ENCODE results near the gene ME3.
"Not testable (repeated sequence)": the region's sequence is repeated elsewhere in the genome, so short reads cannot be mapped to it uniquely, and the experiment has no call there.

ME3 gene

GRCh38 chr11:86427441-86427840 is 245.0 kb downstream of the ME3 start:
- H3K27me3 ChIP-seq (ENCODE audit: insufficient read depth, poor library complexity, severe bottlenecking), result no peaks in the 10 kb centered on the region
- no peak overlapping the region for H3K4me3 ChIP-seq (replicated peaks; ENCODE audit: insufficient read depth, low read length)
- DNase-seq (ENCODE audit: low read depth in 1 of 2, low spot score in 1 of 2), result no peak
- no peak overlapping the region for H3K27ac ChIP-seq (replicated peaks)
- no peak for TF ChIP-seq GABPA (IDR thresholded peaks at IDR 0.05; ENCODE audit: low read depth)
- no peak for TF ChIP-seq SPI1 (IDR thresholded peaks at IDR 0.05; ENCODE audit: borderline replicate concordance, low read depth)
- no peak for TF ChIP-seq REST (IDR thresholded peaks at IDR 0.05; ENCODE audit: insufficient replicate concordance, low read depth)

GRCh38 chr11:86423488-86423887 is 248.9 kb downstream of the ME3 start:
- not testable (repeated sequence) for DNase-seq (ENCODE audit: low read depth in 1 of 2, low spot score in 1 of 2); H3K27ac ChIP-seq (replicated peaks); H3K4me3 ChIP-seq (replicated peaks; ENCODE audit: insufficient read depth, low read length); H3K27me3 ChIP-seq (ENCODE audit: insufficient read depth, poor library complexity, severe bottlenecking)

GRCh38 chr11:86422371-86422770 is 250.0 kb downstream of the ME3 start:
- TF ChIP-seq REST (IDR thresholded peaks at IDR 0.05; ENCODE audit: insufficient replicate concordance, low read depth) (no peak), SPI1 (IDR thresholded peaks at IDR 0.05; ENCODE audit: borderline replicate concordance, low read depth) (no peak), GABPA (IDR thresholded peaks at IDR 0.05; ENCODE audit: low read depth) (no peak), POLR2AphosphoS5 (IDR thresholded peaks at IDR 0.05; ENCODE audit: low read depth) (no peak), CTCF (IDR thresholded peaks at IDR 0.05; ENCODE audit: insufficient read depth, low read length) (no peak)
- Histone ChIP-seq H3K27me3 (ENCODE audit: insufficient read depth, poor library complexity, severe bottlenecking) (no peaks in the 10 kb centered on the region), H3K27ac (replicated peaks) (peak overlapping the region; percentile 81), H3K4me3 (replicated peaks; ENCODE audit: insufficient read depth, low read length) (no peak overlapping the region)
- DNase-seq (ENCODE audit: low read depth in 1 of 2, low spot score in 1 of 2), result peak in 1 of 2 experiments; percentile 18

- DNase-seq (ENCODE audit: low read depth in 1 of 2, low spot score in 1 of 2), result peak in 1 of 2 experiments; percentile 55
- Histone ChIP-seq H3K4me3 (replicated peaks; ENCODE audit: insufficient read depth, low read length) (no peak overlapping the region), H3K27me3 (ENCODE audit: insufficient read depth, poor library complexity, severe bottlenecking) (no peaks in the 10 kb centered on the region), H3K27ac (replicated peaks) (peak overlapping the region; percentile 81)
- TF ChIP-seq SPI1 (IDR thresholded peaks at IDR 0.05; ENCODE audit: borderline replicate concordance, low read depth) (peak; percentile 45; the same call in 1 of the 2 replicates), GABPA (IDR thresholded peaks at IDR 0.05; ENCODE audit: low read depth) (no peak)
Measured at GRCh38 chr11:86421946-86422345, 250.5 kb downstream of the ME3 start.

GRCh38 chr11:86418917-86419316 is 253.5 kb downstream of the ME3 start:
- H3K27ac ChIP-seq (replicated peaks), result no peak overlapping the region
- TF ChIP-seq POLR2AphosphoS5 (IDR thresholded peaks at IDR 0.05; ENCODE audit: low read depth) (no peak), CTCF (IDR thresholded peaks at IDR 0.05; ENCODE audit: insufficient read depth, low read length) (no peak)
- H3K4me3 ChIP-seq (replicated peaks; ENCODE audit: insufficient read depth, low read length), result no peak overlapping the region
- no peak for DNase-seq (ENCODE audit: low read depth in 1 of 2, low spot score in 1 of 2)
- no peaks in the 10 kb centered on the region for H3K27me3 ChIP-seq (ENCODE audit: insufficient read depth, poor library complexity, severe bottlenecking)

Measured in HL-60 (cell line).